ENCODE results near the gene C11orf97.
"Not testable (repeated sequence)": the region's sequence is repeated elsewhere in the genome, so short reads cannot be mapped to it uniquely, and the experiment has no call there.

The C11orf97 gene

DNA sequence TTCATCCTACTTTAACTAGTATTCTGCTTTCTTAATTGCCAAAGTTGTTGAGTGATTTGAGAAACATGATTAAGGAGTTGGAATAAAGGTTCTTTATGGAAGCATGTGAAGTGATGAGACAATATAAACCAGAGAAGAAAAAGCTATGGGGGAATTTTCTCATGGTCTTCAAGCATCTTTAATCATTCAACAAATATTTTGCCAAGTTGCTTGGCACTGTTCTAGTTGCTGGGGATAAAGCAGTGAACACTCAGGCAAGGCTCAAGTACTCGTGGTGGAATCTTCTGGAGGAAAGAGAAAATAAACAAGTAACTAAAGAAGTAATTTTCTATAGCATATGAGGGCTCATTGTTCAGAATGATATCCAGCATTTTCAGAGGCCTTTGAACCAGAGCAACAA is 45.7 kb downstream of the C11orf97 start:
- DNase-seq (ENCODE audit: low spot score): no peak

DNA sequence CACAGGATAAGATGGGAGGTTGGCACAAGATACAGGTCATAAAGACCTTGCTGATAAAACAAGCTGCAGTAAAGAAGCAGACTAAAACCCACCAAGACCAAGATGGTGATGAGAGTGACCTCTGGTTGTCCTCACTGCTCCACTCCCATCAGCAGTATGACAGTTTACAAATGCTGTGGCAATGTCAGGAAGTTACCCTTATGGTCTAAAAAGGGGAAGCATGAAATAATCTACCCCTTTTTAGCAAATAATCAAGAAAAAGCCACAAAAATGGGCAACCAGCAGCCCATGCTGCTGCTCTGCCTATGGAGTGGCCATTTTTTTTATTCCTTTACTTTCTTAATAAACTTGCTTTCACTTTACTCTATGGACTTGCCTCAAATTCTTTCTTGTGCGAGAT is 46.2 kb downstream of the C11orf97 start:
- no peak for DNase-seq (ENCODE audit: low spot score)

DNA sequence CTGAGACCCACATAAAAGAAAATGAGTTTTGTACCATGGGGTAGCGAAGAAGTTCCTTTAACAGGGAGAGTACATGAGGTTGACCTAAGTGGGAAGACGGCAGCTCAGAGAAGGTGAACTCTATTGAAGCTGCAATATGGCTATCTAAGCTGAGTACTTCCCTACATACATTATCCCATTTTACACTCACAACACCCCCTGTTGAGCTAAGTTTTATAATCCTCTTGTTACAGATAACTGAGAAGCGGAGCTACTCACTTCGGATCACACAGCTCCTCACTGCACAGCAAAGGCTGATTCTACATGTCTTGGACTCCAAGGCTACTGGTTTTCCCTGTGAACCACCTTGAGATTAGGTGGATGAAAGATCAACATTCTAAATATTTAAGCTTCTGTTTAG is 46.7 kb downstream of the C11orf97 start:
- DNase-seq (ENCODE audit: low spot score): no peak

DNA sequence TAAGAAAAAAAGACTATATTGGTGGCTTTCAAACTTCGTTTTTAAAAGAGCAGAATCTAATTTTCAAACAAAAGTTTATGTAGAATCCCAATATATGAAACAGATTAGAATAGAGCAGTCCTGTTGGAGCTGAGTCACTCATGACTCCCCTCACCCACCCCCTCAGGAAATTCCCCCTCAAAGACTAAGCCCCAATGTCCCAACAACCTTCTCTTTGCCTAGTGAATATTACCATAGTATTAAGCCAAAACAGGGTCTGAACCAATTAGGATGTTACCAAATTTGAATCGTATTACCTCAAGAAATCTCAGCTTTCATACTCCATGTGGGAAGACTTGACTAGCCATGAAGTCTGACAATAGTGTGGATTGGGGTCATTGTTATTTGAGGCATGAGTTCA is 47.1 kb downstream of the C11orf97 start:
- DNase-seq (ENCODE audit: low spot score): no peak

DNA sequence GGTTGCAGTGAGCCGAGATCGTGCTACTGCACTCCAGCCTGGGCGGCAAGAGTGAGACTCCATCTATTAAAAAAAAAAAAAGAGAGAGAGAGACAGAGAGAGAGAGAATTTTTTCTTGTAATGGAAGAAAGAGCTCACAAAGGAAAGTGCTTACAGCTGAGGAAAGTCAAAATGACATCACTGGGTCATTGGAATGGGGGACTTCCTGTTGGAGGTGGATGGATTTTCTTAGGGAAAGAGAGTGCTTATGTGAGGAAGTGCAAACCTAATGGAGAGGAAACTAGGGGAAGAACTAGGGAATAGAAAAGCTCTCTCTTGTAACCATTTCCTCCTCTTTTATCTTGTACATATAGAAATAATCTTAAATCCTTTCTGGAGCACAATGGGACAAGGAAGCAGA is 48.6 kb downstream of the C11orf97 start:
- DNase-seq (ENCODE audit: low spot score): no peak

DNA sequence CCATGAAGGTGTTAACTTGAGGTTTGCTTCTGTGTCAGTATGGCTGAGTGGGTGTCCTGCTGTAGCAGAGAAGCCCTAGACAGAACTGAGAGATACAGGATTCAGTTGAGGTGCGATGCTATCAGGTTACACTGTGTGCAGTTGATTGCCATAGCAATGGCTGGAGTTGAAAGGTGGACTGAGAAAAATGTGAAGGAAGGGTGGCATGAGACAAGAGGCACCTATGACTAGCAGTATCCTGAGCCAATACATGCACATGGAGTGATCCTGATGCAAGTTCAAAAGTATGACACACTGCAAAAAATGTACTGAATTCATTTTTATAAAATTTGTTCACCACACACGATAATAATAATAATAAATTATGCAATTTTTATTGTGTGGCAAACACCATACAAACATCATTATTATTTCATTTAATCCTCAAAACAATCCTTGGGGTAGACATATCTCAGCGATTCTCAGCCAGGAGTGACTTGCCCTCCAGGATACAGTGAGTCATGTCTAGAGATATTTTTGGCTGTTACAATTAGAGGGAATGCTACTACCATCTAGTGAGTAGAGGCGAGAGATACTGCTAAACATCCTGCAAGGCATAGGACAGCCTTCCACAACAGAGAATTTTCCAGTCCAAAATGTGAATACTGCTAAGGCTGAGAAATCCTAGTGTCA is 51.1 kb downstream of the C11orf97 start:
- peak; percentile 30 for DNase-seq (ENCODE audit: low spot score)

DNA sequence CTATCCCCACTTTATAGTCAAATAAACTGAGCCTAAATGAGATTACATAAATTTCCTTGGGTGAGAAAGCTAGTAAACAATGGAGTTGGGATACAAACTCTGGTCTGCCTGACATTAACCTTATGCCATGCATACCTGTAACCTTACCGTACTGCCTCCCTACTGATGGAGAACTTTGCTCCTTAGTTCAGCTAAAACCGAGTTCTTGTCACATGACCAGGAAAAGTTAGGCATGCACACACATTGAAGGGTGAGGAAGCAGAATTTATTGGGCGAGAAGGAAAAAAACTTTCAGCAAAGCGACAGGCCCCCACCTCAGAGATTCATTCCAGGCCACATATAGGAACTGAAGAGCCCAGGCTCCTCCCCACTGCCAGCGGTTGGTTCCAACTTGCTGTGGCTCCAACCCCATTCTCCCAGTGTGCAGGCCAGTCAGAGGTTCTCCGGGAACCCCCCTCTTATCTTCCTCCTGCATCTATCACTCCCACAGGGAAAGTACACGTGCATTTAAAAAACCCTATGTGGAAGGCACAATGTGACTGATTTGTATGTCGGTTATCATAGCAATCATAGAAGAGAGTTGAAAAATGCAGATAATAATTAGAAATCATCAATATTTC is 51.7 kb downstream of the C11orf97 start:
- DNase-seq (ENCODE audit: low spot score): no peak

DNA sequence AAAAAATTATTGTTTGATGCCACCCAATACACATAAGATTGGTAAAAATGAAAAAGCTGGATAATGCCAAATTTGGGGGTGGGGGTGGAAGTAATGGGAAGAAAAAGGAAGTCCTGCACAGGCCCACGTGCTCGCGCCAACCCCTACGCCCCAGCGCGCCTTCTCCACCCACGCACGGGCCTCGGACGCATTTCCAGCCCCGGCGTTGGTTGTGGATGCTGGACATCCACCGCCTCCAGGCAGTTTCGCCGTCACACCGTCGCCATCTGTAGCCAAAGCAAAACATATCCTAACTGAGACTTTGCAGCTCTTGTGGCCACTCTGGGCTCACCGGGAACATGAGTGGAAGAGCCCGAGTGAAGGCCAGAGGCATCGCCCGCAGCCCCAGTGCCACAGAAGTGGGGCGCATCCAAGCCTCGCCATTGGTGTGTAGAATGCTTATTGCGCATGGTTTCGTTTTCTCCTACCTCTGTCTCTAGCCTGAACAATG is 55.0 kb downstream of the C11orf97 start, which contains the start of gene PIWIL4:
PIWIL4 (plus strand) TSS at position 188 of the 490 bp plus-strand sequence; CDS start at position 339, 151 bp downstream.
- DNase-seq (ENCODE audit: low spot score): no peak

DNA sequence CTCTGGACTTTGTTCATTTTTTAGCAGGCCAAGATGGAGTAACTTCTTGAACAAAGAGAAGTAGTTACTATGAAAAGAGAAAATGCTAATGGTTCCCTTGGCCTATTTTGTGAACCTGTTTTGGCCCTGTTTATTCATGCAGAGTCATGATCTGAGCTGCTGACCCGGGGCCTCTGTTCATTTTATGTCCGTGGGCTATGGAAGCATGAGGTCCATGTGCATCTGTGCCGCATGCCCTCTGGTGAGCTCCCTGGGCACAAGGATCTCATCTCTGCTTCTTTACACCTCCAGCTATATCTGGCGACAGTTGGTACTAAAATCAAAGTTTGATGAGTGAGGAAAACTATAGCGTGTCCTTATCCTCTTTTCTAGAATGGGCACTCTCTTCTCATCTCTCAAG is 55.9 kb downstream of the C11orf97 start:
- no peak for DNase-seq (ENCODE audit: low spot score)

DNA sequence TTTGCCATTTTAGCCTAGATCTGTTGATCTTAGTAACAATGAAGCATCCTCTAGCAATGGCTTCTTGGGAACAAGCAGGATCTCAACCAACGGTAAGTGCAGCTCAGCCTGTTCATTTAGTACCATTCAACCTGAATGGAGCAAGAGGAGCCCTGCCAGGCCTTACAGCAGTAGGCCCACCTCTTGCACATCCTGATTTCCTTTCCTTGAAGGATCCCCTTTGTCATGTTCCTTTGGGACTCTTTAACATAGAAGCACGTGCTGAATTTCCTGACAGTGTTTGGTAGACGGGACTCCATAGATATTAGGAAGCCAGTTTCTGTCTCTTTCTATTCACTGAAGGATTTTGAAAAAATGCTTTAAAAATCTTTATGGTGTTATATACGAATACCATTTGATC is 56.5 kb downstream of the C11orf97 start:
- no peak for DNase-seq (ENCODE audit: low spot score)

DNA sequence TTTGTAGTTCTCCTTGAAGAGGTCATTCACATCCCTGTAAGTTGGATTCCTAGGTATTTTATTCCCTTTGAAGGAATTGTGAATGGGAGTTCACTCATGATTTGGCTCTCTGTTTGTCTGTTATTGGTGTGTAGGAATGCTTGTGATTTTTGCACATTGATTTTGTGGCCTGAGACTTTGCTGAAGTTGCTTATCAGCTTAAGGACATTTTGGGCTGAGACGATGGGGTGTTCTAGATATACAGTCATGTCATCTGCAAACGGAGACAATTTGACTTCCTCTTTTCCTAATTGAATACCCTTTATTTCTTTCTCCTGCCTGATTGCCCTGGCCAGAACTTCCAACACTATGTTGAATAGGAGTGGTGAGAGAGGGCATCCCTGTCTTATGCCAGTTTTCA is 60.7 kb downstream of the C11orf97 start:
- not testable (repeated sequence) for DNase-seq (ENCODE audit: low spot score)

DNA sequence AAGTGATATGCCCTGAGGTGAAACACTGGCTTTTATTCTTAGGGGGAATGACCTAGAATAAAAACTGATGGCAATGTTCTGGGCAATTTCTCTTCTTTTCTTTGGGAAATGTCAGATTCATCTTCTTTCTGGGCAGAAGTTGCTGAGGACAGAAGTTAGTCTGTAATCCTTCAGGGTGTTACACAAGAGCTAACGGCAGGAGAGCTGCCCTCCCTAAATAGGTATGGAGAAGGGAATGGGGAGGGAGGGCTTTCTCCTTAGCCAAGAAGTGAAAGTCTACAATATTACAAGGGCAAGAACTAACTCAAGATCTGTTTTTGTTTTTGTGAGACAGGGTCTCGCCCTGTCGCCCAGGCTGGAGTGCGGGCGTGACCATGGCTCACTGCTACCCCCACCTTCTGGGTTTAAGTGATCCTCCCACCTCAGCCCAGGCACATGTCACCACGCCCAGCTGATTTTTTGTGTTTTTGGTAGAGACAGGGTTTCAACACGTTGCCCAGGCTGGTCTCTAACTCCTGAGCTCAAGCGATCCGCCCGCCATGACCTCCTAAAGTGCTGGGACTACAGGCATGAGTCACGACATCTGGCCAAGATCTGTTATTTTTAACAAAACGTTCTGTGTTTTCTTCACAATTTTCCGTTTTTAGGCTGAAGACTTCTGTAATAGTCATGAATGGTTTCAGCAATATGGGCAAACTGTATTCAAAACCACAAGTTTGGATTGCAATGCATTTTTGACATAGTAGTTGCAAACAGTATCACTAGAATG is 62.1 kb downstream of the C11orf97 start:
- DNase-seq (ENCODE audit: low spot score): no peak

DNA sequence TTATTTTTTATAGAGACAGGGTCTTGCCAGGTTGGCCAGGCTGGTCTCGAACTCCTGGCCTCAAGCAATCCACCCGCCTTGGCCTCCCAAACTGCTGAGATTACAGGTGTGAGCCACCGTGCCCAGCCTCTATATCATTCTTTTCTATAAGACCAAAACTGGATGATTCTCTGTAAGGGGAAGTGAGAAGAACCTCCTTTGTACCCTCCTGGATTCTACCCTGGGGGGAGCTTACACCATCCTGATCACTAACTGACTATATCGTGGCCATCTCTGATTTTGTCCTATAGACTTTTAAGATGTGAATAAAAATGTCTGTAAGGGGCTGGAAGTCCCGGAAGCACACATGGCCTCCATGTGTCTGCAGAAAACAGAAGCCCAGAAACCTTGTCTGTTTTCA is 64.0 kb downstream of the C11orf97 start:
- DNase-seq (ENCODE audit: low spot score): no peak

DNA sequence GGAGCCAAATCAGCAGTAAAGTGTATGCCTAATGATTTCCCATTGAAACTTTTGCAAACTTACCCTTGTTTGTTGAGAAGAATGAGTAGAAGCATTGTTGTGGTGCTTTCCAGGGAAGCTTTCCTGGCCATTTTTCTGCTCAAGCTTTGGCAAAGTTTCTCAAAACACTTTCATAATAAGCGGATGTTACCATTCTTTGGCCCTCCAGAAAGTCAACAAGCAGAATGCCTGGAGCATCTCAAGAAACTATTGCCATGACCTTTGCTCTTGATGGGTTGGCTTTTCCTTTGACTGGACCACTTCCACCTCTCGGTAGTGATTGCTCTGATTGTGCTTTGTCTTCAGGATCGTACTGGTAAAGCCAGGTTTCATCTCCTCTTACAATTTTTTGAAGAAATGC is 65.6 kb downstream of the C11orf97 start:
- no peak for DNase-seq (ENCODE audit: low spot score)
